NB4 (cell line): ENCODE data around the gene C16orf86.

Experiments used
- CTCF ChIP-seq: IDR thresholded peaks from one replicate; pipeline ENCODE4 v1.5.1; 2012; ENCODE audit warnings: low read depth, low read length
- POLR2A ChIP-seq: IDR thresholded peaks from 2 replicates; pipeline ENCODE4 v1.6.1; 2011; ENCODE audit warnings: mild to moderate bottlenecking; ENCODE audit not compliant: insufficient read length; ENCODE audit errors: extremely low read depth

GRCh38 chr16:67660564-67661028, 6.0 kb upstream of the C16orf86 start, which contains the start of gene PARD6A:
- TF ChIP-seq CTCF = no peak
- no peak for TF ChIP-seq POLR2A
